MM.1S (cell line): ENCODE measurements around the gene SYNE1.

Experiments used
- EZH2phosphoT487 ChIP-seq: fragments of 300-600 bp; sonication (generic); IDR thresholded peaks from 2 replicates; pipeline ENCODE4 v1.6.1; 2018; ENCODE audit warnings: antibody characterized with exemption, low read length
- TF ChIP-seq, protein P1 (sequence below): fragments of 300-600 bp; sonication (generic); IDR thresholded peaks from 2 replicates; pipeline ENCODE4 v1.5.1; 2016; ENCODE audit warnings: antibody characterized with exemption, low read length, mixed read lengths

DNA sequence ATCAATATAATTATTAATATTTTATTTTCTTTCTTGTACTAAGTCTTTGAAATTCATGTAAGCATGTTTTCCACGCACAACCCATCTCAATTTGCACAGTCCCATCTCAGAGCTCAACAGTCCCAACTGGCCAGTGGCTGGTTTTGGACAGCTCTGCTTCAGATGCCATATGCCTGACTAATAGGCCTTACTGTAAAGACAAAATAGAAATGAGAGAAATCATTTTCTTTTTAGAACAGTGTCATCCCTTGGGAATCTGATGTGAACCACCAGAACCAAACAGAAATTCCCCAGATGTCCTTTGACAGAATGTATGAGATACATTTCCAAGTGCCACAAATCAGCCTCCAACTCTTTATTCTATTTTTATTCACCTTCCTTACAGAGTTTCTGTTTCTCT, 490.8 kb downstream of the SYNE1 start:
- TF ChIP-seq, protein P1, sequence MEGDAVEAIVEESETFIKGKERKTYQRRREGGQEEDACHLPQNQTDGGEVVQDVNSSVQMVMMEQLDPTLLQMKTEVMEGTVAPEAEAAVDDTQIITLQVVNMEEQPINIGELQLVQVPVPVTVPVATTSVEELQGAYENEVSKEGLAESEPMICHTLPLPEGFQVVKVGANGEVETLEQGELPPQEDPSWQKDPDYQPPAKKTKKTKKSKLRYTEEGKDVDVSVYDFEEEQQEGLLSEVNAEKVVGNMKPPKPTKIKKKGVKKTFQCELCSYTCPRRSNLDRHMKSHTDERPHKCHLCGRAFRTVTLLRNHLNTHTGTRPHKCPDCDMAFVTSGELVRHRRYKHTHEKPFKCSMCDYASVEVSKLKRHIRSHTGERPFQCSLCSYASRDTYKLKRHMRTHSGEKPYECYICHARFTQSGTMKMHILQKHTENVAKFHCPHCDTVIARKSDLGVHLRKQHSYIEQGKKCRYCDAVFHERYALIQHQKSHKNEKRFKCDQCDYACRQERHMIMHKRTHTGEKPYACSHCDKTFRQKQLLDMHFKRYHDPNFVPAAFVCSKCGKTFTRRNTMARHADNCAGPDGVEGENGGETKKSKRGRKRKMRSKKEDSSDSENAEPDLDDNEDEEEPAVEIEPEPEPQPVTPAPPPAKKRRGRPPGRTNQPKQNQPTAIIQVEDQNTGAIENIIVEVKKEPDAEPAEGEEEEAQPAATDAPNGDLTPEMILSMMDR: no peak
- TF ChIP-seq EZH2phosphoT487: no peak
